MM.1S (cell line): ENCODE measurements around the gene CEP78.

Experiments
- CTCF ChIP-seq: fragments of 300-600 bp; sonication (generic); IDR thresholded peaks from 2 replicates; pipeline ENCODE4 v1.5.1; 2016; ENCODE audit warnings: antibody characterized with exemption, low read length, mixed read lengths
- EZH2phosphoT487 ChIP-seq: fragments of 300-600 bp; sonication (generic); IDR thresholded peaks from 2 replicates; pipeline ENCODE4 v1.6.1; 2018; ENCODE audit warnings: antibody characterized with exemption, low read length

- TF ChIP-seq CTCF: no peak
- TF ChIP-seq EZH2phosphoT487: no peak
Measured at GRCh38 chr9:78286125-78286524, 50.2 kb downstream of the CEP78 start.
